Ammon's horn (tissue), 1 donor: Measurements from ENCODE around the gene GPRC6A.

ENCODE experiments used
- DNase-seq: peaks from one replicate; pipeline ENCODE4 v3.0.0-alpha.2; 2016; ENCODE audit warnings: low spot score

The GPRC6A gene

GRCh38 chr6:116783852-116784251 is 45.0 kb downstream of the GPRC6A start:
- DNase-seq = no peak

GRCh38 chr6:116779573-116780164 is 49.2 kb downstream of the GPRC6A start:
- peak; percentile 33 for DNase-seq

- DNase-seq = no peak
Measured at GRCh38 chr6:116773886-116774285, 55.0 kb downstream of the GPRC6A start.

- DNase-seq = no peak
Measured at GRCh38 chr6:116772450-116772849, 56.4 kb downstream of the GPRC6A start.

DNA sequence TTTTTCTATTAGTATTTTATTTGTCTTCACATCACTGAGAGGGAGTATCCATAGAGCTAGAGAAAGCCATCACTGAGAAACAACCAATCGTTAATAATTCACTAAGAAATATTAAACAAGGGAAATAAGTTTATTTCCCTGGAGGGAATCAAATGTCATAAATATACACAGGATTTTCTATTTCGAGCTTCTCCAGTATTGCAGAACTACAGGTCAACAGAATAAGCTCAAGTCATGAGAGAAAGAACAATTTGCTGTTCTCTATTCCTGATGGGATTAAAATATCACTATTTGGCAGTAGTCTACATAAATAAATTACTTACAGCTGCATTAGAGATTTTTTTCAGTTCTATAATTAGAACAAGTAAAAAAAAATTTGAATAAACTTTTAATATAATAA is 61.2 kb downstream of the GPRC6A start:
- no peak for DNase-seq

DNA sequence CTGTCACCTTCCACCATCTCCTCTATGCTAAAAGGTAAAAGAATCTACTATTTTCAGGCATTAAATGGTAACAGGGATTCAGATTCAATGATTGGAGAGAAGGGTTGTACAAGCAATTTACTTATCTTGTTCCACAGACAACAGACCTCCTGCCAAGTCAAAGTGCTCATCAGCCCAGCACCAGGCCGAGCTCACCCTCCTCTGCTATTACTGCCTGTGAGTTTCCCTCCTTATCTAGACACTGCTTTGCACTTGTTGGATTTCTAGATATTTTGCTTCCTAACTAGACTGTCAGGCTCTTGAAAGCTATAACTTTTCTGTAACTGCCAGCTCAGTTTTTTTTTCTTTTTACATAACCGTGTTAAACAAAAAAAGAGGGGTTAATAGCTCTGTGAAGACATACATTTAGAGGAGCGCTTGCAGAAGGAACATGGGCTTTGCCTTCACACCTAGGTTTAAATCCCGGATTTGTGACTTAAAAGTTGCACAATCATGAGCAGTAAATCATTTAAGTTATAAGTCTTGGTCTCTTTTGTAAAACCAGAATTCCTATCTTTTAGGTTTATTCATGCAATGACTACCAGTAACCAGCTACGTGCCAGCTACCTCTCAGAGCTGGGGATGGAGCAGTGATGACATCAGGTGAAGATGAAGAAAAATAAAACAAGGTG is 62.2 kb downstream of the GPRC6A start:
- DNase-seq = no peak

DNA sequence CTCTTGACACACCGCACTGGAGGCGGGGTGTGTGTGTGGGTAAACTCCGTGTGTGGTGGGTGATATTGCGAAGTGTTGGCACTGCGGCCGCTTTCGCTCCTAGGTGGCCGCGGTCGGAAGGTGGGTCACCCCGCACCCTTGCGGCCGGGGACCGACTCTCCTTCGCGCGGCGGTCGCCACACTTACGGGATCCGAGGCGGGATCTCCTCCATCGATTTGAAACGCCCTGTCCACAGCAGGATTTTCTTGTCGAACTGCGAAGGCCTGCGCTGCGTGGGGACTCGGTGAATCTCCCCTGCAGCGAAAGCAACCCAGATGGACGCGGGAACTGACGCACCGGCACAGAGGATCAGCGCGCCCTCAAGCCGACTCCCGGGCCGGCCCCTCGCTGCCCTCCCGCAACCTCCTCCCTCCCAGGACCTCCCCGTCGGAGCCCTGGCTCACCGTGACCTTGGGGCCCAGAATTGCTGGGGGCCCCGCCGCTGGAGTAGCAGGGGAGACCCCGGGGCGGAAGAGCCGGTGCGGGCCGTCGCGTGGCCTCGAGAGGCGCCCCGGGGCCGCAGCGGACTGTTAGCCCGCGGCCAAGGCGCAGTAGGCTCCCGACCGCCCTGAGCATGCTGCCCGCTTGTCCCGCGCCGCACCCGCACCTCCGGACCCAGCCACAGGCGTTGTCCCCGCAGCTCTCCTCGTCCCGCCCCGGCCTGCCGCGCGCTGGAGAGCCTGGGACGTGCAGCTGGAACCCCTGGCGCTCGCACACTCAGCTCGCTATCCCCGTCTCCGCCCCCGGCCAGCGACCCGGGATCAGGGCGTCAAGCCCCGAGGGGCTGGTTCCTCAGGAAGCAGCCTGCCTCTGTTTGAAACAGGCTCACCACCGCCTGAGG is 63.7 kb downstream of the GPRC6A start, which contains the start of gene FAM162B:
FAM162B (minus strand) TSS at position 759 of the 881 bp plus-strand sequence; CDS start at position 616, 143 bp downstream.
- DNase-seq = no peak

DNA sequence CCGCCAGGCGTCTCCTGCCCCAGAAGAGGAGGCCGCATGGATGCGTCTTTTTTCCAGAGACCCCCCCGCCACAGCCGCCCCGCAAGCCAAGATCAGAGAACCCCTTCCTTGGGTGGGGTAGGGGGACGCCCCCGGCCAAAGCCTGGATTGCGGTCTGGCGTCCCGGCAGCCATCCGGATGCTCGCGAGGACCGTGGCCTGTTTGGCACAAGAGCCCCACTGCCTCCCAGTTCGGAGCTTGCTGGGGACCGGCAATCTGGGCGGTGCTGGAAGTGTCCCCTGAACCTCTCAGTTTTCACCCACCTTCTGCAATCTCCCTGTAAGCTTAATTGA is 64.3 kb downstream of the GPRC6A start:
- no peak for DNase-seq

DNA sequence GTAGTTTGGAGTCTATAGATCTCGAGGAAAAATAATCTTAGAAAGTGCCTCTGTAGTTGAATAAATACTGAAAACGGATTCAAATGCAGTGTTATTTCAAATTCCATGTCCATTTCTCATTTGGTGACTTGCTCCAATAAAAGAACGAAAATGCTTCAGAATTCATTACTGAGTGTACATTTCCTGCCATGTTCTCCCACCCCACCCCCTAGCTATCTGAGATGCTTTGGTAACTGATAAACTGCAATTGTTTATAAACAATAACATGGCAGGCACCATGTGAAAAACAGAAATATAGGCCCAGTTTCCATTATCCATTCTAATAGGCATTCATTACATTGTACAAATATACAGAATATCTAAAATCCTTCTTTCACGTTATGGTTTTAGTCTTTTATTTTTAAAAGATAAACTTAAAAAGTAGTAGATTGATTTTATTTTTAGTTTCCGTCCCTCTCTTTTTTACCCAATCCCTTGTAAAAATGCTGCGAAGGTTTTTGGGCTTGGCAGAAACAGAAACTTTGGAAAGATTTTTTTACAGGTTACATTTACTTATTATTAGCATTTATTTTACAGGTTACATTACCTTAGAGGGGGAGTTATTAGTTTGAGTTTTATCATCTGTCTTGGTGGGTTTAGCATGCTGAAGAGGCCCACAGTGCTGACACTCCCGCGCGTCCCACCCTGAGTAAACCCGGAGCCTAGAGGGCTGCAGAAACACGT is 64.8 kb downstream of the GPRC6A start:
- DNase-seq = no peak

DNA sequence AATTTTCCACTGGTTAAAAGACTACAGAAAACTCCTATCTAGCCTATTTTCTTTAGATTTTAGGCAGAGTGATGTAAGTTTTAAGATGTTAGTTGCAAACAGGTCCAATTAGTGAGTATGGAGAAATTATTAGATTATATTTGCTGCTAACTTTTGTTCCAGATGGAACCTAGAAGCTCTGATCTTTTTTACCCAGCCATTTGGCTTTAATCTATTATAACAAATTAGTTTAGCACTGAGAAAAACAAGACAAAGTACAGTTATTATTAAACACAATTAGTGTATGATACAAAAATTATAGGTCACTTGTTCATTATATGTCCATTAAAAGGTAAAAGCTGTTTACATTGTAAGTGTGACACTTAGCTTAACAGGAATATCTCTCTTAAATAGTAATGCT is 65.8 kb downstream of the GPRC6A start:
- no peak for DNase-seq

GRCh38 chr6:116762235-116762634 is 66.6 kb downstream of the GPRC6A start:
- DNase-seq = no peak

DNA sequence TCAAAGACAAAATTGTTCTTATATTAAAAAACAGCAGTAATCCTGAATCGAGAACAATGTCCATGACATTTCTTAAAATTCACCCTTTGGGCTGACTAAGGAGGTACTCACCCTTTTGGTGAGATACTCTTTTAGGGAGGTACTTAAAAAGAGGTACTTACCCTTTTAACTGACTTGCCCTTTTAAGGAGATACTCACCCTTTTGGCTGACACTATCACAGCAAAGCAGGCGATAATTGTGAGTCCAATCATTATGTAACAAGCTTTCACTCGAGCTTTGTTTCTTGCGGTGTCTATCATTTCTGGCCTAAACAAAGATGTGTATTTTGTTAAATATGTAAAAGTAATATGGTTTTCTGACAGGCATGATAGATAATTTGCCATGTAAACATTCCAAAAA is 67.1 kb downstream of the GPRC6A start:
- no peak for DNase-seq

- DNase-seq = no peak
Measured at GRCh38 chr6:116745176-116745575, 83.7 kb downstream of the GPRC6A start.
